ENCODE results near the gene USP36. TPM values are rescaled to one million over a fixed set of nuclear protein-coding genes. Genes with fewer than 3 reads are reported as not detected.
"Not testable (repeated sequence)": the region's sequence is repeated elsewhere in the genome, so short reads cannot be mapped to it uniquely, and the experiment has no call there.

The USP36 gene
- total RNA-seq, 2 experiments from 2014 or later = 79.0 to 92.9 TPM

GRCh38 chr17:78764871-78765270, 75.7 kb downstream of the USP36 start:
- CTCF ChIA-PET = interaction anchor here (1.9 kb wide), 1 partner anchor 16 kb away, joined by 7 read pairs; no protein-coding TSS in a partner anchor
- Mint-ChIP-seq H3K9me3 (no peaks in the 10 kb centered on the region), H3K36me3 (ENCODE audit: low read depth) (peaks cover 19% of the 10 kb centered on the region), H3K27me3 (no peaks in the 10 kb centered on the region), H3K4me1 (peaks cover 47% of the 10 kb centered on the region), H3K27ac (peak overlapping the region; percentile 6), H3K4me3 (no peak overlapping the region)
- DNase-seq = no peak
- POLR2A ChIA-PET = no interaction called here

- H3K4me3 Mint-ChIP-seq = no peak overlapping the region
- no peak overlapping the region for H3K27ac Mint-ChIP-seq
- no peaks in the 10 kb centered on the region for H3K9me3 Mint-ChIP-seq
- no peaks in the 10 kb centered on the region for H3K27me3 Mint-ChIP-seq
- peaks cover 24% of the 10 kb centered on the region for H3K36me3 Mint-ChIP-seq (ENCODE audit: low read depth)
- ChIA-PET CTCF (interaction anchor here (1.1 to 1.9 kb wide), 3 partner anchors 12 to 27 kb away, joined by 3 to 7 read pairs (median 3); no protein-coding TSS in a partner anchor), POLR2A (interaction anchor here (0.6 kb wide), 1 partner anchor 68 kb away, joined by 4 read pairs; no protein-coding TSS in a partner anchor)
- DNase-seq = no peak
- H3K4me1 Mint-ChIP-seq = peaks cover 60% of the 10 kb centered on the region
These were observed 77.1 kb downstream of the USP36 start for GRCh38 chr17:78763561-78763960.

GRCh38 chr17:78761789-78762406, 78.7 kb downstream of the USP36 start:
- no peak for DNase-seq
- Mint-ChIP-seq H3K4me1 (peaks cover 74% of the 10 kb centered on the region), H3K27ac (peak overlapping the region; percentile 71), H3K36me3 (ENCODE audit: low read depth) (peaks cover 28% of the 10 kb centered on the region), H3K4me3 (no peak overlapping the region), H3K9me3 (no peaks in the 10 kb centered on the region), H3K27me3 (no peaks in the 10 kb centered on the region)
- CTCF ChIA-PET = interaction anchor here (0.7 to 1.0 kb wide), 2 partner anchors 14 to 22 kb away, joined by 3 to 4 read pairs; no protein-coding TSS in a partner anchor
- POLR2A ChIA-PET = no interaction called here

- DNase-seq = no peak
- no peaks in the 10 kb centered on the region for H3K9me3 Mint-ChIP-seq
- H3K4me1 Mint-ChIP-seq = peaks cover 85% of the 10 kb centered on the region
- peak overlapping the region; percentile 55 for H3K4me3 Mint-ChIP-seq
- ChIA-PET POLR2A (no interaction called here), CTCF (interaction anchor here (0.8 kb wide), 1 partner anchor 11 kb away, joined by 3 read pairs; no protein-coding TSS in a partner anchor)
- peaks cover 38% of the 10 kb centered on the region for H3K36me3 Mint-ChIP-seq (ENCODE audit: low read depth)
- H3K27me3 Mint-ChIP-seq = no peaks in the 10 kb centered on the region
- H3K27ac Mint-ChIP-seq = peak overlapping the region; percentile 92
These were observed 80.7 kb downstream of the USP36 start for GRCh38 chr17:78759969-78760352.

- H3K4me1 Mint-ChIP-seq = peaks cover 82% of the 10 kb centered on the region
- ChIA-PET CTCF (interaction anchor here (0.8 to 1.2 kb wide), 4 partner anchors 8 to 44 kb away, joined by 3 read pairs; no protein-coding TSS in a partner anchor), POLR2A (interaction anchor here (0.6 kb wide), 1 partner anchor 31 kb away, joined by 14 read pairs; no protein-coding TSS in a partner anchor)
- H3K36me3 Mint-ChIP-seq (ENCODE audit: low read depth) = peaks cover 35% of the 10 kb centered on the region
- H3K9me3 Mint-ChIP-seq = no peaks in the 10 kb centered on the region
- peak overlapping the region; percentile 55 for H3K4me3 Mint-ChIP-seq
- peak overlapping the region; percentile 92 for H3K27ac Mint-ChIP-seq
- H3K27me3 Mint-ChIP-seq = no peaks in the 10 kb centered on the region
- DNase-seq = peak; percentile 90
These were observed 81.2 kb downstream of the USP36 start for GRCh38 chr17:78759203-78759968.

- peak overlapping the region; percentile 37 for H3K4me3 Mint-ChIP-seq
- POLR2A ChIA-PET = no interaction called here
- H3K27me3 Mint-ChIP-seq = no peaks in the 10 kb centered on the region
- no peak for DNase-seq
- peaks cover 87% of the 10 kb centered on the region for H3K4me1 Mint-ChIP-seq
- CTCF ChIA-PET = no interaction called here
- peak overlapping the region; percentile 81 for H3K27ac Mint-ChIP-seq
- no peaks in the 10 kb centered on the region for H3K9me3 Mint-ChIP-seq
- H3K36me3 Mint-ChIP-seq (ENCODE audit: low read depth) = peaks cover 40% of the 10 kb centered on the region
These were observed 87.0 kb downstream of the USP36 start for GRCh38 chr17:78753316-78754250.

- Mint-ChIP-seq H3K27me3 (no peaks in the 10 kb centered on the region), H3K9me3 (no peaks in the 10 kb centered on the region), H3K4me1 (peaks cover 88% of the 10 kb centered on the region), H3K4me3 (no peak overlapping the region), H3K36me3 (ENCODE audit: low read depth) (peaks cover 38% of the 10 kb centered on the region), H3K27ac (peak overlapping the region; percentile 88)
- ChIA-PET CTCF (no interaction called here), POLR2A (no interaction called here)
- DNase-seq = no peak
These were observed 89.0 kb downstream of the USP36 start for GRCh38 chr17:78751447-78752161.

- Mint-ChIP-seq H3K27ac (peak overlapping the region; percentile 88), H3K36me3 (ENCODE audit: low read depth) (peaks cover 36% of the 10 kb centered on the region), H3K4me1 (peaks cover 88% of the 10 kb centered on the region)
- CTCF ChIA-PET = interaction anchor here (1.6 kb wide), 1 partner anchor 16 kb away, joined by 7 read pairs; no protein-coding TSS in a partner anchor
- DNase-seq, H3K4me3 Mint-ChIP-seq, POLR2A ChIA-PET, H3K9me3 Mint-ChIP-seq, H3K27me3 Mint-ChIP-seq: not testable (repeated sequence)
These were observed 89.6 kb downstream of the USP36 start for GRCh38 chr17:78751000-78751399.

GRCh38 chr17:78748730-78749317, 91.8 kb downstream of the USP36 start:
- H3K4me1 Mint-ChIP-seq = peaks cover 93% of the 10 kb centered on the region
- H3K4me3 Mint-ChIP-seq = peak overlapping the region; percentile 69
- H3K36me3 Mint-ChIP-seq (ENCODE audit: low read depth) = peaks cover 39% of the 10 kb centered on the region
- H3K27me3 Mint-ChIP-seq = no peaks in the 10 kb centered on the region
- POLR2A ChIA-PET = interaction anchor here (0.6 to 1.0 kb wide), 2 partner anchors 19 to 25 kb away, joined by 3 to 4 read pairs; no protein-coding TSS in a partner anchor
- H3K27ac Mint-ChIP-seq = peak overlapping the region; percentile 87
- peak; percentile 89 for DNase-seq
- CTCF ChIA-PET = interaction anchor here (1.0 to 2.2 kb wide), 6 partner anchors 9 to 36 kb away, joined by 3 to 6 read pairs (median 5); no protein-coding TSS in a partner anchor
- no peaks in the 10 kb centered on the region for H3K9me3 Mint-ChIP-seq

- Mint-ChIP-seq H3K36me3 (ENCODE audit: low read depth) (peaks cover 44% of the 10 kb centered on the region), H3K9me3 (no peaks in the 10 kb centered on the region), H3K4me1 (peaks cover 95% of the 10 kb centered on the region), H3K27ac (peak overlapping the region; percentile 87), H3K27me3 (no peaks in the 10 kb centered on the region), H3K4me3 (peak overlapping the region; percentile 69)
- ChIA-PET POLR2A (interaction anchor here (0.6 to 1.0 kb wide), 3 partner anchors 25 to 39 kb away, joined by 3 to 4 read pairs (median 3); no protein-coding TSS in a partner anchor), CTCF (interaction anchor here (0.7 to 1.6 kb wide), 10 partner anchors 8 to 32 kb away, joined by 3 to 5 read pairs (median 3); no protein-coding TSS in a partner anchor)
- DNase-seq = peak; percentile 65
These were observed 92.4 kb downstream of the USP36 start for GRCh38 chr17:78748048-78748729.

GRCh38 chr17:78747488-78747887, 93.1 kb downstream of the USP36 start:
- no peak for DNase-seq
- Mint-ChIP-seq H3K27me3 (no peaks in the 10 kb centered on the region), H3K36me3 (ENCODE audit: low read depth) (peaks cover 44% of the 10 kb centered on the region), H3K4me1 (peaks cover 94% of the 10 kb centered on the region), H3K9me3 (no peaks in the 10 kb centered on the region), H3K27ac (peak overlapping the region; percentile 87), H3K4me3 (peak overlapping the region; percentile 69)
- ChIA-PET POLR2A (interaction anchor here (0.9 kb wide), 1 partner anchor 39 kb away, joined by 3 read pairs; no protein-coding TSS in a partner anchor), CTCF (interaction anchor here (0.7 to 1.4 kb wide), 8 partner anchors 10 to 31 kb away, joined by 3 to 5 read pairs (median 3); no protein-coding TSS in a partner anchor)
